LNCaP clone FGC (cell line): ENCODE data around the gene LRRC31.

ENCODE experiments used
- DNase-seq: peaks from one replicate; pipeline ENCODE4 v3.0.0-alpha.2; 2011; ENCODE audit warnings: low read depth
- H3K4me3 ChIP-seq: 2 replicates; pipeline ENCODE4 v1.5.1; 2011; ENCODE audit warnings: mild to moderate bottlenecking, low read depth, low read length, control low read depth
- CTCF ChIP-seq: IDR thresholded peaks from 2 replicates; pipeline ENCODE4 v1.5.1; 2012; ENCODE audit warnings: mild to moderate bottlenecking; ENCODE audit not compliant: control insufficient read depth, insufficient read depth; ENCODE audit errors: extremely low read depth

Gene LRRC31

GRCh38 chr3:169869484-169870220, at the start of gene LRRC31:
TSS of gene LRRC31 (minus strand) at chr3:169869935. CDS start at chr3:169869807, 128 bp downstream.
- peak; percentile 67 for DNase-seq
- H3K4me3 ChIP-seq = no peak within 1 kb of the TSS
- TF ChIP-seq CTCF = no peak

DNA sequence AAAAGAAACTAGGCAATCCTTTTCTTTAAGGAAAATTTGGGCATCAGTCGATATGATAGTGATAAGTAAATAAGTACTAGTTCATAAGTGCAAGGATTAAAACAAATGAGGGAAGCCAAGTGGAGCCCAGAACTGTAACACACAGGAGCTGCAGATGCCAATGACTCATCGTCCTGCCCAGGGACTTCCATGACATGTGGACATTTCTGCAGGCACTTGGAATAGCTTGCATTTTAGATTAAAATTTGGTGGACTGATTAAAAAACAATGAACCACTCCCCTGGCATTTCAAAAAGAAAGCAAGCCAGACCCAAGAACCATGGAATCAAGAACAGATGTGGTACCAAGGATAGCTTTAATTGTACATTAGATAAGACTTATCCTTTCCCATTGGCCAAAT, 44.6 kb upstream of the LRRC31 start:
- DNase-seq = no peak
- no peak overlapping the region for H3K4me3 ChIP-seq
- no peak for TF ChIP-seq CTCF

GRCh38 chr3:169913323-169913722, 43.6 kb upstream of the LRRC31 start:
- DNase-seq = no peak
- no peak overlapping the region for H3K4me3 ChIP-seq
- no peak for TF ChIP-seq CTCF

- TF ChIP-seq CTCF = no peak
- no peak for DNase-seq
- no peak within 1 kb of the TSS for H3K4me3 ChIP-seq
These were observed 41.5 kb upstream of the LRRC31 start, which contains the start of gene SAMD7 for GRCh38 chr3:169911272-169911671. TSS of gene SAMD7 (plus strand) at chr3:169911572. CDS start at chr3:169919499, 7,927 bp downstream.

- no peak overlapping the region for H3K4me3 ChIP-seq
- no peak for DNase-seq
- no peak for TF ChIP-seq CTCF
These were observed 38.2 kb upstream of the LRRC31 start for GRCh38 chr3:169907944-169908343.

DNA sequence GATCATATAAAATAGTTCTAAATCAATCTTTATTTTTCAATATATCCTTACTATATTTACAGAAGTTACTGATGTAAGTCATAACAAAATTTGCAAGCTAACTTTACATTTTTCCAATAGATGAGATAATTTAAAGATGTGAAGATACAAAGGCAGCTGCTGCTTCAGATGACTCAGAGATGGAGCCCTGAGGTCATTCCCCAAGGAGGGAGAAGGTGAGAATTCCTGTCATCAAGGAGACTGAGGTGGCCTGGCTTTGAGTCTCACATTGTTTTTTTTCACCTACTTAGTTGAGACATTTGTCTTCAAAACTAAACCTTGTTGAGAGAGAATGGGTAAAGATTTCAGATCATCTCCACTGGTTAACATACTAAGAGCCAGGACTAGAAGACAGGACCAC, 37.7 kb upstream of the LRRC31 start:
- no peak for TF ChIP-seq CTCF
- no peak overlapping the region for H3K4me3 ChIP-seq
- DNase-seq = no peak

DNA sequence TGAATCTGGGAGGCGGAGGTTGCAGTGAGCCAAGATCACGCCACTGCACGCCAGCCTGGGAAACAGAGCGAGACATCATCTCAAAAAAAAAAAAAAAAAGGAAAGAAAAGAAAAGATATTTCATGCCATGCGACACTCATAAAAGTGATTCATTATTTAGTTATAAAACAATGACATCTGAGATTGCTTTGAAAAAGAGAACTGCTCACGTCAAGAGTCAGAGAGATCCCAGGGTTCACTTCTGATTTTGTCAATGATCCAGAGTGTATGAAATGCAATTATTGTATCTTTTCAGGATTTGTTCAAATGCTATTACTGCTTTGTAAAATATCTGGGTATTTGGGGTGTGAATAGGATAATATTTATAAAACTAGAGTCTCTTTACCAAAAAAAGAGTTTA, 35.7 kb upstream of the LRRC31 start:
- no peak for DNase-seq
- no peak for TF ChIP-seq CTCF
- H3K4me3 ChIP-seq = no peak overlapping the region
